RWPE2 (cell line): ENCODE data around the gene TFPI.
"Not testable (repeated sequence)": the region's sequence is repeated elsewhere in the genome, so short reads cannot be mapped to it uniquely, and the experiment has no call there.

Experiments
- ATAC-seq: fragments of 200-7000 bp; cut with Tn5 transposase; 3 replicates; pipeline ENCODE4 v1.9.1; 2021; ENCODE audit warnings: low read depth
- DNase-seq: peaks from one replicate; pipeline ENCODE4 v3.0.0-alpha.2; 2020; ENCODE audit warnings: low spot score
- H3K27ac ChIP-seq: fragments of 450-650 bp; 2 replicates; pipeline ENCODE4 v1.5.1; 2017; ENCODE audit warnings: mild to moderate bottlenecking; ENCODE audit not compliant: poor library complexity, severe bottlenecking
- H3K27me3 ChIP-seq: fragments of 250-450 bp; sonication (Bioruptor Pico); 2 replicates; pipeline ENCODE4 v1.5.1; 2021; ENCODE audit warnings: mild to moderate bottlenecking, moderate library complexity; ENCODE audit not compliant: insufficient read depth, poor library complexity, severe bottlenecking
- H3K36me3 ChIP-seq: fragments of 250-450 bp; sonication (Bioruptor Pico); 2 replicates; pipeline ENCODE4 v1.5.1; 2020; ENCODE audit warnings: low read depth, mild to moderate bottlenecking, moderate library complexity
- H3K4me1 ChIP-seq: fragments of 250-450 bp; sonication (Bioruptor Pico); 2 replicates; pipeline ENCODE4 v1.5.1; 2021; ENCODE audit warnings: mild to moderate bottlenecking, moderate library complexity; ENCODE audit not compliant: insufficient read depth, poor library complexity, severe bottlenecking
- H3K4me3 ChIP-seq: fragments of 250-450 bp; sonication (Bioruptor Pico); 2 replicates; pipeline ENCODE4 v1.5.1; 2021; ENCODE audit warnings: mild to moderate bottlenecking, moderate library complexity; ENCODE audit not compliant: severe bottlenecking
- H3K9me3 ChIP-seq: fragments of 250-450 bp; sonication (Bioruptor Pico); 2 replicates; pipeline ENCODE4 v1.5.1; 2021; ENCODE audit warnings: mild to moderate bottlenecking, moderate library complexity; ENCODE audit not compliant: severe bottlenecking
- CTCF ChIP-seq: fragments of 450-650 bp; IDR thresholded peaks from one replicate; pipeline ENCODE4 v1.5.1; 2017; ENCODE audit warnings: mild to moderate bottlenecking, moderate library complexity; ENCODE audit not compliant: poor library complexity, severe bottlenecking

Gene TFPI

GRCh38 chr2:187544371-187545080 is 9.7 kb downstream of the TFPI start:
- no peak for TF ChIP-seq CTCF
- peak; percentile 37; the same call in 2 of the 3 replicates for ATAC-seq
- no peaks in the 10 kb centered on the region for H3K27me3 ChIP-seq
- no peaks in the 10 kb centered on the region for H3K9me3 ChIP-seq
- no peaks in the 10 kb centered on the region for H3K36me3 ChIP-seq
- H3K4me3 ChIP-seq = no peak overlapping the region
- peak overlapping the region; percentile 92 for H3K27ac ChIP-seq
- no peak for DNase-seq
- H3K4me1 ChIP-seq = peaks cover 88% of the 10 kb centered on the region

GRCh38 chr2:187543488-187543887 is 10.7 kb downstream of the TFPI start:
- no peaks in the 10 kb centered on the region for H3K9me3 ChIP-seq
- ATAC-seq (no peak), DNase-seq (no peak)
- H3K4me1 ChIP-seq = peaks cover 93% of the 10 kb centered on the region
- H3K4me3 ChIP-seq = no peak overlapping the region
- no peak for TF ChIP-seq CTCF
- peak overlapping the region; percentile 92 for H3K27ac ChIP-seq
- H3K36me3 ChIP-seq = no peaks in the 10 kb centered on the region
- no peaks in the 10 kb centered on the region for H3K27me3 ChIP-seq

- ATAC-seq = no peak
- H3K4me3 ChIP-seq = no peak overlapping the region
These were observed 12.1 kb downstream of the TFPI start for GRCh38 chr2:187542123-187542522.

GRCh38 chr2:187541086-187542085 is 12.8 kb downstream of the TFPI start:
- Histone ChIP-seq H3K9me3 (no peaks in the 10 kb centered on the region), H3K36me3 (no peaks in the 10 kb centered on the region), H3K4me3 (no peak overlapping the region), H3K27ac (peak overlapping the region; percentile 92), H3K4me1 (peaks cover 72% of the 10 kb centered on the region), H3K27me3 (no peaks in the 10 kb centered on the region)
- DNase-seq = no peak
- peak; percentile 11 for TF ChIP-seq CTCF
- peak; percentile 74 for ATAC-seq

More at GRCh38 chr2:187542123-187542522, 12.1 kb downstream of the TFPI start:
- no peak for TF ChIP-seq CTCF
- no peak for DNase-seq
- H3K9me3 ChIP-seq = no peaks in the 10 kb centered on the region
- H3K36me3 ChIP-seq = no peaks in the 10 kb centered on the region
- H3K27ac ChIP-seq = peak overlapping the region; percentile 92
- H3K27me3 ChIP-seq = no peaks in the 10 kb centered on the region
- peaks cover 79% of the 10 kb centered on the region for H3K4me1 ChIP-seq

- ATAC-seq, H3K4me3 ChIP-seq, DNase-seq, H3K36me3 ChIP-seq, H3K9me3 ChIP-seq, H3K27ac ChIP-seq, H3K27me3 ChIP-seq: not testable (repeated sequence)
- peaks cover 40% of the 10 kb centered on the region for H3K4me1 ChIP-seq
These were observed 16.0 kb downstream of the TFPI start for GRCh38 chr2:187538222-187538621.

- H3K4me1 ChIP-seq = peaks cover 24% of the 10 kb centered on the region
- DNase-seq, ATAC-seq, H3K4me3 ChIP-seq, H3K36me3 ChIP-seq, H3K27ac ChIP-seq, H3K27me3 ChIP-seq, H3K9me3 ChIP-seq: not testable (repeated sequence)
These were observed 18.9 kb downstream of the TFPI start for GRCh38 chr2:187535381-187535780.
